NB4 (cell line): ENCODE results near the gene LPP.

Experiments
- CTCF ChIP-seq: IDR thresholded peaks from one replicate; pipeline ENCODE4 v1.5.1; 2012; ENCODE audit warnings: low read depth, low read length
- POLR2A ChIP-seq: IDR thresholded peaks from 2 replicates; pipeline ENCODE4 v1.6.1; 2011; ENCODE audit warnings: mild to moderate bottlenecking; ENCODE audit not compliant: insufficient read length; ENCODE audit errors: extremely low read depth

GRCh38 chr3:188390775-188391443, 237.0 kb downstream of the LPP start:
- TF ChIP-seq CTCF (no peak), POLR2A (no peak)
